Stimulated activated CD8-positive, alpha-beta memory T cell treated with anti-CD3 and anti-CD28 coated beads, Interleukin-7, amount 100 ng/mL, for 4 hours (primary cell): ENCODE measurements around the gene PRKACA.
A peak's percentile ranks its signal among the peaks of the same experiment; 100 is the strongest.
"Not testable (repeated sequence)": the region's sequence is repeated elsewhere in the genome, so short reads cannot be mapped to it uniquely, and the experiment has no call there.

Experiments used
- DNase-seq, 2 donors: peaks; one replicate each; pipeline ENCODE4 v3.0.0-alpha.2; 2020; ENCODE audit warnings: low read depth in 2 of 2

The PRKACA gene

GRCh38 chr19:14070268-14071050, 47.1 kb downstream of the PRKACA start:
- DNase-seq: no peak

DNA sequence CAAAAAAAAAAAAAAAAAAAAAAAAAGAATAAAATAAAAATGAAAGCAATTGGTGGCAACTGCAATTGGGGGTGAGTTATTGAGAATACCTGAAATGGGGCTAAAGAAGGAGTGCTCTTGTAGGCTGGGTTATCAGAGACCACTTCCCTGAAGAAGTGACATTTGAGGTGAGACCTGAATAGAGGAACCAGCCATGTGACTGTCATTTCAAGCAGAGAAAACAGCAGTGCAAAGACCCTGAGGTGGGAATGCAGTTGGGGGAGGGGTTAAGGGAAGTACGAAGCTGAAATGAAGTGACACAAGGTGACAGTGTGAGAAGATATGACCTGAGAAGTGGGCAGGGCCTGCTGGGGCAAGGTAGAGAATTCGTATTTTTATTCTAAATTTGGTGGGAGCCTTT, 51.4 kb downstream of the PRKACA start:
- DNase-seq: no peak

GRCh38 chr19:14063105-14063504, 54.5 kb downstream of the PRKACA start:
- DNase-seq: no peak

DNA sequence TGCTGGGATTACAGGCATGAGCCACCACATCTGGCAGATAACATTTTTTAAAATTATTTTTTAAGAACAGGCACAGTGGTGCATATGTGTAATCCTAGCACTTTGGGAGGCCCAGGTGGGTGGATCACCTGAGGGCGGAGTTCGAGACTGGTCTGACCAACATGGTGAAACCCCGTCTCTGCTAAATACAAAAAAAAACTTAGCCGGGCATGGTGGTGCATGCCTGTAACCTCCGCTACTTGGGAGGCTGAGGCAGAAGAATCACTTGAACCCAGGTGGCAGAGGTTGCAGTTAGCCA, 55.1 kb downstream of the PRKACA start:
- no peak for DNase-seq

GRCh38 chr19:14061751-14062557, 55.6 kb downstream of the PRKACA start, which contains the start of gene PALM3:
Gene PALM3 (minus strand): TSS chr19:14062076. CDS start chr19:14061980, 96 bp downstream.
- DNase-seq: no peak

DNA sequence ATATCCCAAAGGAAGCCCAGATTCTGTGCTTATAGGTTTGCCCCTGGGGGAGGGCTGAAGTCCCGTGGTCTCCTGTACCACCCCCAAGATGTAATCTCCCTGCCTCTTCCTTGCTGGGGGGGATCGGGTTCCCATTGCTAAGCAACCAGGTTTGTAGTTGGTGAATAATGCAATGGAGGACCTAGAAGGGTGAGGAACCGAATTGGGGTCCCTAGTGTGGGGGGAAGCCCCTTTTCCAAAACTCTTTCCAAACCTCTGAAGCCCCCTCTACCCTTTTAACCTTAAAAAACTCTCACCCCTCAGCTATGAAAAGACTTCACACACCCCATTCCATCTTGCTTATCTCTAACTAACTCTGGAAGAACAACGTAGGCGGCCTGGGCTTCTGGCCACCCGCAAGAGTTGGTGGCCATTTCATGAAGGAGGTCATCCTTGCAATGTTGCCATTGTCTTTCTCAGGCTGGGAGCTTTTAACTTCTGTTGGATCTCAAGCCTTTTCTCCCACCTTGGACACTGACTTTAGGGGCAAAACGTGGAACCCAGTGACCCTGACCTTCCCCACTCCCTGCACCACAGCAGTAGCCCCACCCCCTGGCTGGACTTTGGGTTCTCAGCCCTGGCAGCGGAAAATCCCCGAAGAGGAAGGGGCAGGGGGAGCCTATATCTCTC, 56.3 kb downstream of the PRKACA start:
- DNase-seq: no peak

- no peak for DNase-seq
Observed at GRCh38 chr19:14059652-14060155, 57.9 kb downstream of the PRKACA start.

GRCh38 chr19:14059093-14059480, 58.5 kb downstream of the PRKACA start:
- peak in 1 of 2 donors; percentile 25 for DNase-seq

GRCh38 chr19:14058182-14059092, 59.1 kb downstream of the PRKACA start:
- DNase-seq: no peak

DNA sequence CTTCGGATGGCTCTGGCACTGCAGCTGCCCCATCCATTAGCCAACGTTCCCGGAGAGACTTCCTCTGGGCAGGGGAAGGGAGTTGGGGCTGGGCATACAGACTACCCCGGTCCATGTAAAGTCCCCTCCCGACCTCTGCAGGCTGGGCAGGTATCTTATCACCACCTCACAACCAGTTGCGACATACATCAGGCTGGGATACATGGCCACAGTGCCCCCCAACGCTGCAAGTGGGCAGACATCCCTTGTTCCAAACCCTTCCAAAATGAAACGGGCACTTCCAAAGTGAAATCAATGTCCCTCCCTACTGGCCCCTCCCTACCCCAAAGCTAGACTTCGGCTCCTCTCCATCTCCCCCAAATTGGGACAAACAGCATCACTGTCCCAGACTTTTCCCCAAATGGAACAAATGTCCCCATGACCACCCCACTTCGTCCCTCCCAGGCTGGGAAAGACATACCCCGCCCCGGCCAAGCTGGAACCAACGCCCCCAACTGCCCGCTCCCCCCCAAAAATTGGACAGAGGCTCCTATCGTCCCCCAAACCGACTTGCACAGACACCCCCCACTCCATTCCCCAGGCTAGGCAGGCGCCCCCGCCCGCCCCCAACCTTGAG, 60.7 kb downstream of the PRKACA start:
- DNase-seq: no peak

DNA sequence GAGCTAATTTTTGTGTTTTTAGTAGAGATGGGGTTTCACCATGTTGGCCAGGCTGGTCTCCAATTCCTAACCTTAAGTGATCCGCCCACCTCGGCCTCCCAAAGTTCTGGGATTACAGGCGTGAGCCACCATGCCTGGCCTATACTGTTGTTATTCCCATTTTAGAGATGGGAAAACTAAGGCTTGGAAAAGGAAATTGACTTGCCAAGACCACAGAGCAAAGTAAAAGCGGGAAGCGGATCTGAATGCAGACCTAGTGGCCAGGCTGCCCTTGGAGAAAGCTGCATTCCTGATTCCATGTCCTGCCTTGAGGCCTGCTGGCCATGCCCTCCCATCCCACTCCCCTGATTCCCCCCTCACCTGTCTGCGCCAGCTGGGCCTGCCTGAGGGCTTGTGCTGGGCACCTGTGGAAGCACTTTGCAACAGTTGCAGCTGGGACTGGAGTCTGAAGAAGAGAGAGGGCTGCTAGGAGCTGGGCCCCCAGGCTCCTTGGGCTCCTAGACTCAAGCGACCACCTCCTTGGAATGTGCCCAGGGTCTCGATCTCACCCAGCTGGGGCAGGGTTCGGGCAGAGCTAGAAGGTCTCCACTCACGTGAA, 61.4 kb downstream of the PRKACA start:
- no peak for DNase-seq

GRCh38 chr19:14055396-14055795, 62.2 kb downstream of the PRKACA start:
- no peak for DNase-seq

DNA sequence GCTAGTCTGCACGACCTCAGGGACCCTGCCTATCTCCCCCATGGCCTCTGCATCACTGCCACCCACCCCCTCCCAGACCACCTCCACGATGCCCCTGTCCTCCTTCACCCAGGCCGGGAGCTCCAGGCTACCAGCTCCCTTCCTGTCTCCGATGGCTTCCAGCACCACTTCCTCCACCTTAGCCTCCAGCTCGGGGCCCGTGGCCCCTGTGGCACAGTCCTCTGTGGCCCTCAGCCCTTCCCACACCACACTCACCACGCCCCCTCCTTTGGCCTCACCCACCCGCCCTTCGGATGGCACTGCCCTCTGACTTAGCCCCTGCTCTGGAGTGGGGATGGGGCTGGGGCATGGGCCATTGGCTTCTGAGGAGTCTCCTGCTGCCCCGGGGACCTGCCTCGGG, 62.8 kb downstream of the PRKACA start:
- DNase-seq: no peak

DNA sequence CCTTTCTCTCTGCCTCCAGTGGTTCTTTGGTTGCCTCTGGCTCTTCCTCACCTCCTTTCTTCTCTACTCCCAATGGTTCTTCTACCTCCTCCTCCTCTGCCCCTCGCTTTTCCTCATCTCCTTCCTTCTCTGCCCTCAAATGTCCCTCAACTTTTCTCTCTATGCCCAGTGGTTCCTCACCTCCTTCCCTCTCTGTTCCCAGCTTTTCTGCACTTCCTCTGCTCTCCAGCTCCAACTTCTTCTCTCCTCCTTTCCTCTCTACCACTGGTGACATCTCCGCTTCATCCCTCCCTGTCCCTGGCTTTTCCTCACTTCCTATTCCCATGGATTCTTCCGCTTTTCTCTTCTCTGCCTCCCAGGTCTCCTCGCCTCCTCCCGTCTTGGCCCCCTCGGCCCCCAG, 63.5 kb downstream of the PRKACA start:
- DNase-seq: no peak

DNA sequence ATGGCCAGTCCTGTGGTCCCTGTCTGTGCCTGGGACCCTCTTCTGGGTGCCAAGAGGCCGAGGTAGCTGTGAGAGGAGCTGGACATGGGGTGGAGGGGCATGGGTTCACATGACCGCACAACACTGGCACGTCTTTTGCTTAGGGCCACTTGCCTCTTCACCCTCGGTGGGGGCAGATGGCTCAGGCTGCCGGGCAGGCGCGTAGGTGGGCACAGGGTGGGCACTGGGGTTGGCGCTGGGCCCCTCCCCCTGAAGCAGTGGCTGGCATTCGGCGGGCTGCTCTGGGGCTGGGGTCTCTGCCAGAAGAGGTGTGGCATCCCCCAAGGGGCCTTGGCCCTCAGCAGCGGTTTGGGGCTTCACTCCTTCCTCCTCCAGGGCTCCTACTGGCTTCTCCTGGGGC, 64.1 kb downstream of the PRKACA start:
- DNase-seq: no peak

DNA sequence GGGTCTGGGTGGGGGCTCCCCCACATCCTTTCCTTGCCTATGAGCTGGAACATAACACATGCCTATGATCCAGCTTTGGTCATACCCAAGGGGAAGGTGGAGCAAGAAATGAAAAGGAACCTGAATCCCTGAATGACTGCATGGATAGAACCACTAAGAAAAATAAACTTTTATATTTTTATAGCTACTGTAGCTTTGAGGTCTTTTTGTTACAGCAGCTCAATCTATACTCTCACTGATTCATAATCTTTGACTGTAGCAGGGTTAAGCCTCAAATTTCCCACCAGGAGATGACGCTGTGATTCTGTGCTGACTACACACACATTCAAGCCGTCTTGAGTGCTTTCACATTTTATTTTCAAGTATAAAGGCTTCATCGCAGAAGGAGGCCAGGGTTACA, 64.5 kb downstream of the PRKACA start:
- DNase-seq: no peak

GRCh38 chr19:14052470-14052869, 65.1 kb downstream of the PRKACA start:
- no peak for DNase-seq

DNA sequence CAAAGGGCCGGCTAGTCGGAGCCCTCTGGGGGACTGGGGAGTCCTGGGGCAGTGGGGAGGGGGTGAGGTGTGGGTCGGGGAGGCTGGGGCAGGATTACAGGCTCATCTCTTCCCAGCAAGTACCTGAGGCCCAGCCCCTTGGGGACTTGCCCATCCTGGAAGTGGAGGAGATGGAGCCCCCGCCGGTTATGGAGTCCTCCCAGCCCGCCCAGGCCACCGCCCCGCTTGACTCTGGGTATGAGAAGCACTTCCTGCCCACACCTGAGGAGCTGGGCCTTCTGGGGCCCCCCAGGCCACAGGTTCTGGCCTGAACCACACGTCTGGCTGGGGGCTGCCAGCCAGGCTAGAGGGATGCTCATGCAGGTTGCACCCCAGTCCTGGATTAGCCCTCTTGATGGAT, 65.6 kb downstream of the PRKACA start:
- DNase-seq: no peak

GRCh38 chr19:14050961-14051360, 66.6 kb downstream of the PRKACA start:
- DNase-seq: not testable (repeated sequence)

DNA sequence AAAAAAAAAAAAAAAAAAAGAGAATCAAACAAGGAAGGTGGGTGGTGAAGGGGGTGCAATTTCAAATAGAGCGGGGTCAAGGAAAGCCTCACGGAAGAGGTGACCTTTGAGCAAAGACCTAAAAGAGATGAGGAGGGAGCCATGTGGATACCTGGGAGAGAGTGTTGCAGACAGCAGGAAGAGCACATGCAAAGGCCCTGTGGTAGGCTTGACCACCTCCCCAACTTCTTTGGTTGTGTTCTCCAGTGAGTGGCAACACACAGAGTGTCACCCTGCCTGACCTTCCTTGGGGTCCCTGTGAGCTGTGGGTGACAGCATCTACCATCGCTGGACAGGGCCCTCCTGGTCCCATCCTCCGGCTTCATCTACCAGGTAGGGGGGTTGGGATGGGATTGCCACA, 67.0 kb downstream of the PRKACA start:
- no peak for DNase-seq
